GM12878 (cell line): Measurements from ENCODE around the gene IL1R2. TPM values are rescaled to one million over a fixed set of nuclear protein-coding genes. Genes with fewer than 3 reads are reported as not detected.

ENCODE experiments used
- ATAC-seq: fragments of 200-7000 bp; cut with Tn5 transposase; 3 replicates; pipeline ENCODE4 v1.9.1; 2020; ENCODE audit warnings: mild to moderate bottlenecking, moderate library complexity
- BruUV-seq: library from RNA; stranded (reverse); fragments of 400-500 nt; replicated peaks from 2 replicates; lab custom pipeline; 2021; lab: Mats Ljungman, UMichigan
- CTCF ChIA-PET: fragments of 300-600 bp; sonication (Branson Sonifier 250); formaldehyde crosslinking; extraction: SDS; loops from one replicate; lab custom pipeline; 2021; ENCODE audit warnings: inconsistent platforms; lab: Yijun Ruan, JAX
- POLR2A ChIA-PET: fragments of 350-600 bp; formaldehyde crosslinking; extraction: SDS; loops from one replicate; lab custom pipeline; 2021; ENCODE audit warnings: inconsistent platforms; lab: Charles Lee
- RAD21 ChIA-PET: fragments of 300-600 bp; sonication (Branson Sonifier 250); formaldehyde crosslinking; loops from one replicate; lab custom pipeline; 2023; ENCODE audit warnings: antibody characterized with exemption; ENCODE audit not compliant: unreplicated experiment; lab: Charles Lee
- SMC1A ChIA-PET: fragments of 300-600 bp; sonication (Branson Sonifier 250); formaldehyde crosslinking; loops from one replicate; lab custom pipeline; 2023; ENCODE audit not compliant: unreplicated experiment, uncharacterized antibody; lab: Charles Lee
- DNase-seq: peaks from one replicate; pipeline ENCODE4 v3.0.0-alpha.2; 2011; ENCODE audit warnings: low read depth, low spot score
- FAIRE-seq: peaks from 3 replicates; lab custom pipeline; 2011; peaks lifted over from hg19 to GRCh38; lab: Jason Lieb, UNC
- H2AFZ ChIP-seq: 2 replicates; pipeline ENCODE4 v1.6.0; 2011; ENCODE audit warnings: low read depth, low read length, control low read depth; ENCODE audit not compliant: control insufficient read depth
- H3K27ac ChIP-seq: 2 replicates; pipeline ENCODE4 v1.5.1; 2011; ENCODE audit warnings: control low read depth; ENCODE audit not compliant: control insufficient read depth, insufficient read depth
- H3K27me3 ChIP-seq, 2 experiments: replicated peaks in 1 of 2; 2 replicates each; pipeline versions ENCODE4 v1.6.0 to v1.6.1; 2011; ENCODE audit warnings: low read length in 1 of 2; ENCODE audit not compliant: control insufficient read depth in 2 of 2, insufficient read depth in 2 of 2
- H3K36me3 ChIP-seq, 2 experiments: 2 replicates each; pipeline ENCODE4 v1.5.1; 2011; ENCODE audit warnings: low read length in 1 of 2; ENCODE audit not compliant: control insufficient read depth in 2 of 2, insufficient read depth in 2 of 2
- H3K4me1 ChIP-seq: 2 replicates; pipeline ENCODE4 v1.6.1; 2011; ENCODE audit warnings: mild to moderate bottlenecking, low read length, moderate library complexity, mixed read lengths; ENCODE audit not compliant: control insufficient read depth, insufficient read depth
- H3K4me2 ChIP-seq: 2 replicates; pipeline ENCODE4 v1.6.0; 2011; ENCODE audit warnings: control low read depth; ENCODE audit not compliant: control insufficient read depth, insufficient read depth
- H3K4me3 ChIP-seq: fragments of 200-600 bp; sonication (generic); 2 replicates; pipeline ENCODE4 v1.5.1; 2016
- H3K79me2 ChIP-seq: 2 replicates; pipeline ENCODE4 v1.6.0; 2011; ENCODE audit warnings: low read length; ENCODE audit not compliant: control insufficient read depth, insufficient read depth
- H3K9ac ChIP-seq: 2 replicates; pipeline ENCODE4 v1.8.0; 2011; ENCODE audit warnings: low read length, control low read depth, mixed read lengths; ENCODE audit not compliant: control insufficient read depth, insufficient read depth
- H3K9me3 ChIP-seq: replicated peaks from 3 replicates; pipeline ENCODE4 v1.5.1; 2011; ENCODE audit warnings: mild to moderate bottlenecking, low read length; ENCODE audit not compliant: control insufficient read depth, insufficient read depth
- H4K20me1 ChIP-seq: 2 replicates; pipeline ENCODE4 v1.6.0; 2011; ENCODE audit not compliant: control insufficient read depth, insufficient read depth
- BHLHE40 ChIP-seq, 2 experiments: fragments of 450-650 bp in 1 of 2; IDR thresholded peaks; 2 replicates each; pipeline ENCODE4 v1.6.1; 2011 to 2017; ENCODE audit warnings: low read depth in 2 of 2, borderline replicate concordance in 1 of 2, improper control_type of control experiment in 1 of 2, low read length in 1 of 2, mild to moderate bottlenecking in 1 of 2
- BMI1 ChIP-seq: fragments of 450-650 bp; IDR thresholded peaks from 2 replicates; pipeline ENCODE4 v1.6.1; 2016; ENCODE audit warnings: mild to moderate bottlenecking, moderate library complexity, borderline replicate concordance
- EED ChIP-seq: sonication (generic); IDR thresholded peaks from 2 replicates; pipeline ENCODE4 v1.6.1; 2016; ENCODE audit warnings: antibody characterized with exemption, low read depth
- FOXK2 ChIP-seq: fragments of 450-650 bp; IDR thresholded peaks from 2 replicates; pipeline ENCODE4 v1.6.1; 2017; ENCODE audit warnings: mild to moderate bottlenecking, moderate library complexity
- MEF2A ChIP-seq: IDR thresholded peaks from 2 replicates; pipeline ENCODE4 v1.6.1; 2011; ENCODE audit warnings: low read depth, mild to moderate bottlenecking, low read length, moderate library complexity; ENCODE audit not compliant: insufficient read depth
- MEF2B ChIP-seq: fragments of 450-650 bp; IDR thresholded peaks from 2 replicates; pipeline ENCODE4 v1.6.1; 2018; ENCODE audit warnings: mild to moderate bottlenecking, moderate library complexity; ENCODE audit not compliant: partially characterized antibody, poor library complexity, severe bottlenecking
- MTA2 ChIP-seq: fragments of 450-650 bp; IDR thresholded peaks from 2 replicates; pipeline ENCODE4 v1.6.1; 2016; ENCODE audit warnings: low read depth, mild to moderate bottlenecking, moderate library complexity
- MYB ChIP-seq: fragments of 150-350 bp; IDR thresholded peaks from 2 replicates; pipeline ENCODE4 v1.6.1; 2014; ENCODE audit warnings: mild to moderate bottlenecking, low read depth, low read length, borderline replicate concordance
- PAX8 ChIP-seq: fragments of 450-650 bp; IDR thresholded peaks from 2 replicates; pipeline ENCODE4 v1.6.1; 2017; ENCODE audit warnings: mild to moderate bottlenecking, moderate library complexity
- STAT1 ChIP-seq: fragments of 450-650 bp; conservative IDR thresholded peaks from 2 replicates; pipeline ENCODE4 v1.6.1; 2014; ENCODE audit warnings: antibody characterized with exemption, mild to moderate bottlenecking
- SUZ12 ChIP-seq: fragments of 200-600 bp; sonication (generic); IDR thresholded peaks from one replicate; pipeline ENCODE4 v1.6.1; 2018; ENCODE audit warnings: antibody characterized with exemption, mild to moderate bottlenecking; ENCODE audit not compliant: unreplicated experiment
- YBX1 ChIP-seq: fragments of 450-650 bp; IDR thresholded peaks from 2 replicates; pipeline ENCODE4 v1.6.1; 2016; ENCODE audit warnings: antibody characterized with exemption
- WGBS: methylation state at CpG from one replicate; pipeline ENCODE4 v1.1.6; 2016; ENCODE audit warnings: low lambda C conversion rate; ENCODE audit not compliant: insufficient replicate concordance, insufficient coverage; ENCODE audit errors: missing lambda C conversion rate; 5-methylcytosine and 5-hydroxymethylcytosine counted together
- in situ Hi-C: fragments of 300-500 bp; cut with MboI; formaldehyde crosslinking; loops from 9 replicates; pipeline ENCODE4 v1.14.3; 2018; ENCODE audit warnings: mixed read lengths
- intact Hi-C: fragments of 100-400 bp; cut with micrococcal nuclease; formaldehyde crosslinking; loops from one replicate; pipeline ENCODE4 v1.14.2; 2022; ENCODE audit not compliant: unreplicated experiment
- polyA plus RNA-seq, 11 experiments: library from polyadenylated mRNA; depleted of rRNA in 4 of 11; unstranded in 6 of 11; stranded (reverse) in 5 of 11; fragments of >200 nt; fragmentation: Nextera tagmentation in 4 of 11; fragmentation: Illumina TruSeq in 1 of 11; extraction: Ambion mirVana in 4 of 11; extraction: Trizol in 1 of 11; gene quantifications; 1 replicate in 1 of 11; 2 replicates in 10 of 11; pipeline versions ENCODE4 v1.2.1 to v1.2.3, GENCODE V29; 2011 to 2016; ENCODE audit warnings: inconsistent platforms in 2 of 11, missing spikeins in 2 of 11, low read depth in 1 of 11
- total RNA-seq, 4 experiments: library from RNA; depleted of rRNA in 3 of 4; stranded (reverse); fragments of >200 nt in 3 of 4; fragmentation: Illumina TruSeq in 1 of 4; extraction: Trizol in 1 of 4; gene quantifications; 2 replicates each; pipeline versions ENCODE4 v1.2.1 to v1.2.3, GENCODE V29; 2013 to 2021
- TF ChIP-seq, protein P1 (sequence below): fragments of 450-650 bp; IDR thresholded peaks from 2 replicates; pipeline ENCODE4 v1.6.1; 2018; ENCODE audit warnings: borderline replicate concordance, mild to moderate bottlenecking; ENCODE audit not compliant: partially characterized antibody
- TF ChIP-seq, protein P2 (sequence below): fragments of 450-650 bp; conservative IDR thresholded peaks from 2 replicates; pipeline ENCODE4 v1.6.1; 2017; ENCODE audit warnings: mild to moderate bottlenecking, moderate library complexity

Gene IL1R2
- total and polyA plus RNA-seq, 10 of the 15 experiments (the other 5 are each of a cell fraction or from before 2014, with no cell fraction given): 0.44 to 6.4 (median 0.62) TPM

DNA sequence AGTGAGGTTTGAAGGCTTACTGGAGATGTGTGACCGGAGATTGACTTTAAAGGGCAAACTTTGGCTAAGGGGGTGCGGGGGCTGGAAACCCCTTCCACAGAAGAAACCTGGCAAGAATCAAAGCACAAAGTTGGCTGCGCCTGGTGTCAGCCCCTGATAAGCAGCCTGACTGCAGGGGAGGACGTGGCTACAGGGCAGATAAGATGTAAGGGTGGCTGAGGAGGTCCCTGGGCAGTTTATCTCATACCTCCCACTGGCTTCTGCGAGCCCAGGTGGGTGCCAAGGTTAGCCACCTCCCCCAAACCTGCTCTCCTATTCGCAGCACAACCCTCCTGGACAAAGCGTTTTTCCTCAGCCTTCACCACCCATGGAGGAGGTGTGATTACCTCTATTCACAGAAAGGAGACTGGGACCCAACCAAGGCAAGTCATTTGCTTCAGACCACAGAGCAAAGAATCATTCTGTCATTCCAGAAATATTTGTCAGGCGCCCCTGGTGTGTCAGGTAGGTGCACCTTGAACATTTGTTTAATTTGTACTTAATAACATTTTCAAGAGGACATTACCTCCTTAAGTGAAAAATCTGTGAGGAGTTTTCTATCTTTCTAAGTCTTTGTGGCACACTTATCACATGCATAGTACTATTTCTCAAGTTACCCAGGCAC, 77.7 kb downstream of the IL1R2 start:
- DNase-seq: no peak

More for the DNA sequence above, 77.7 kb downstream of the IL1R2 start:
- no peak overlapping the region for H3K27ac ChIP-seq
- FAIRE-seq (no peak), ATAC-seq (no peak)
- RAD21 ChIA-PET: interaction anchor here (0.6 kb wide), 1 partner anchor 49 kb away, joined by 3 read pairs; no protein-coding TSS in a partner anchor
- H3K27me3 ChIP-seq: no peaks in the 10 kb centered on the region
- H3K4me2 ChIP-seq: no peak overlapping the region
- POLR2A ChIA-PET: no interaction called here
- BruUV-seq: no TSS peak
- no peak overlapping the region for H2AFZ ChIP-seq
- H3K4me3 ChIP-seq: no peak overlapping the region
- H4K20me1 ChIP-seq: no peaks in the 10 kb centered on the region
- in situ Hi-C loops: no loop called here
- CTCF ChIA-PET: no interaction called here
- TF ChIP-seq MYB: no peak
- TF ChIP-seq SUZ12: no peak
- TF ChIP-seq MEF2A: no peak
- no peak for TF ChIP-seq PAX8
- TF ChIP-seq MEF2B: no peak
- no peak for TF ChIP-seq BHLHE40 (IDR thresholded peaks at IDR 0.05; ENCODE audit: borderline replicate concordance in 1 of 2, low read depth in 2 of 2, low read length in 1 of 2)
- no peak for TF ChIP-seq EED
- TF ChIP-seq, protein P1, sequence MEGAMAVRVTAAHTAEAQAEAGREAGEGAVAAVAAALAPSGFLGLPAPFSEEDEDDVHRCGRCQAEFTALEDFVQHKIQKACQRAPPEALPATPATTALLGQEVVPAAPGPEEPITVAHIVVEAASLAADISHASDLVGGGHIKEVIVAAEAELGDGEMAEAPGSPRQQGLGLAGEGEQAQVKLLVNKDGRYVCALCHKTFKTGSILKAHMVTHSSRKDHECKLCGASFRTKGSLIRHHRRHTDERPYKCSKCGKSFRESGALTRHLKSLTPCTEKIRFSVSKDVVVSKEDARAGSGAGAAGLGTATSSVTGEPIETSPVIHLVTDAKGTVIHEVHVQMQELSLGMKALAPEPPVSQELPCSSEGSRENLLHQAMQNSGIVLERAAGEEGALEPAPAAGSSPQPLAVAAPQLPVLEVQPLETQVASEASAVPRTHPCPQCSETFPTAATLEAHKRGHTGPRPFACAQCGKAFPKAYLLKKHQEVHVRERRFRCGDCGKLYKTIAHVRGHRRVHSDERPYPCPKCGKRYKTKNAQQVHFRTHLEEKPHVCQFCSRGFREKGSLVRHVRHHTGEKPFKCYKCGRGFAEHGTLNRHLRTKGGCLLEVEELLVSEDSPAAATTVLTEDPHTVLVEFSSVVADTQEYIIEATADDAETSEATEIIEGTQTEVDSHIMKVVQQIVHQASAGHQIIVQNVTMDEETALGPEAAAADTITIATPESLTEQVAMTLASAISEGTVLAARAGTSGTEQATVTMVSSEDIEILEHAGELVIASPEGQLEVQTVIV: no peak
- no peak for TF ChIP-seq MTA2
- TF ChIP-seq FOXK2: no peak
- TF ChIP-seq, protein P2, sequence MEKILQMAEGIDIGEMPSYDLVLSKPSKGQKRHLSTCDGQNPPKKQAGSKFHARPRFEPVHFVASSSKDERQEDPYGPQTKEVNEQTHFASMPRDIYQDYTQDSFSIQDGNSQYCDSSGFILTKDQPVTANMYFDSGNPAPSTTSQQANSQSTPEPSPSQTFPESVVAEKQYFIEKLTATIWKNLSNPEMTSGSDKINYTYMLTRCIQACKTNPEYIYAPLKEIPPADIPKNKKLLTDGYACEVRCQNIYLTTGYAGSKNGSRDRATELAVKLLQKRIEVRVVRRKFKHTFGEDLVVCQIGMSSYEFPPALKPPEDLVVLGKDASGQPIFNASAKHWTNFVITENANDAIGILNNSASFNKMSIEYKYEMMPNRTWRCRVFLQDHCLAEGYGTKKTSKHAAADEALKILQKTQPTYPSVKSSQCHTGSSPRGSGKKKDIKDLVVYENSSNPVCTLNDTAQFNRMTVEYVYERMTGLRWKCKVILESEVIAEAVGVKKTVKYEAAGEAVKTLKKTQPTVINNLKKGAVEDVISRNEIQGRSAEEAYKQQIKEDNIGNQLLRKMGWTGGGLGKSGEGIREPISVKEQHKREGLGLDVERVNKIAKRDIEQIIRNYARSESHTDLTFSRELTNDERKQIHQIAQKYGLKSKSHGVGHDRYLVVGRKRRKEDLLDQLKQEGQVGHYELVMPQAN: no peak
- no peak for TF ChIP-seq YBX1
- TF ChIP-seq STAT1: no peak
- no peak for TF ChIP-seq BMI1
- no peak overlapping the region for H3K9ac ChIP-seq
- 0 out of 2 replicates have a peak, but pooled peaks cover 4% of the 10 kb centered on the region for H3K4me1 ChIP-seq
- H3K79me2 ChIP-seq: no peaks in the 10 kb centered on the region
- SMC1A ChIA-PET: interaction anchor here (0.7 to 1.6 kb wide), 4 partner anchors 8 to 92 kb away, joined by 3 to 5 read pairs (median 3); no protein-coding TSS in a partner anchor
- H3K9me3 ChIP-seq: peaks cover 3% of the 10 kb centered on the region; the same call in 2 of the 3 replicates
- 32% methylated on average over 8 of the region's 8 CpGs for WGBS
- intact Hi-C loops: no loop called here
- H3K36me3 ChIP-seq: no peaks in the 10 kb centered on the region
